ENCODE measurements around the gene NINJ2. TPM values are rescaled to one million over a fixed set of nuclear protein-coding genes. Genes with fewer than 3 reads are reported as not detected.

Gene NINJ2
- total and polyA plus RNA-seq, 9 donors, result 0.48 to 3.4 (median 1.4) TPM; not detected in 2

DNA sequence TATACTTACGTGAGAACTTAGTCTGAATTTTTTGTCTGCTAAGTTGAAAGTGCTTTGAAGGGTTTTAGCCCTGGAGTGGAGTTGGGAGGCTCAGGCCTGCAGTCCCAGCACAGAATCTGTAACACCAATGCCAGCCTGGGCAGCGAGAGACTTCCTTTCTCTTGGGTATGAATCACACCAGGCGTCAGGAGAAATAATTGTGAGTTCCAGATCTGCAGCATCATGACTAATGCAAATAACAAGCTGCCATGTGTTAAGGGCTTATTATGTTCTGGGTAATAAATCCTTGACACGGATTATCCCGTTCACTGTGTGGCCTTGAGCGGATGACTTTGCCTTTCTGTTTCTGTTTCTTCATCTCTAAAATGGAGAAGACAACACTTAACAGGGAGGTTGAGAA lies 132.9 kb downstream of the NINJ2 start:
- Histone ChIP-seq H3K27me3 (no peaks in the 10 kb centered on the region), H3K27ac (no peak overlapping the region), H3K9me3 (no peaks in the 10 kb centered on the region), H3K4me1 (ENCODE audit: insufficient read depth) (no peaks in the 10 kb centered on the region), H3K4me3 (no peak overlapping the region), H3K36me3 (no peaks in the 10 kb centered on the region)
- intact Hi-C loops (cut with DNase I), result no loop called here
- 82 to 93% (median 86%) methylated on average over 6 of the region's 6 CpGs for WGBS, 3 donors
- TF ChIP-seq EP300 (IDR thresholded peaks at IDR 0.05) (no peak), POLR2A (IDR thresholded peaks at IDR 0.05) (no peak)
- TF ChIP-seq, protein P1, sequence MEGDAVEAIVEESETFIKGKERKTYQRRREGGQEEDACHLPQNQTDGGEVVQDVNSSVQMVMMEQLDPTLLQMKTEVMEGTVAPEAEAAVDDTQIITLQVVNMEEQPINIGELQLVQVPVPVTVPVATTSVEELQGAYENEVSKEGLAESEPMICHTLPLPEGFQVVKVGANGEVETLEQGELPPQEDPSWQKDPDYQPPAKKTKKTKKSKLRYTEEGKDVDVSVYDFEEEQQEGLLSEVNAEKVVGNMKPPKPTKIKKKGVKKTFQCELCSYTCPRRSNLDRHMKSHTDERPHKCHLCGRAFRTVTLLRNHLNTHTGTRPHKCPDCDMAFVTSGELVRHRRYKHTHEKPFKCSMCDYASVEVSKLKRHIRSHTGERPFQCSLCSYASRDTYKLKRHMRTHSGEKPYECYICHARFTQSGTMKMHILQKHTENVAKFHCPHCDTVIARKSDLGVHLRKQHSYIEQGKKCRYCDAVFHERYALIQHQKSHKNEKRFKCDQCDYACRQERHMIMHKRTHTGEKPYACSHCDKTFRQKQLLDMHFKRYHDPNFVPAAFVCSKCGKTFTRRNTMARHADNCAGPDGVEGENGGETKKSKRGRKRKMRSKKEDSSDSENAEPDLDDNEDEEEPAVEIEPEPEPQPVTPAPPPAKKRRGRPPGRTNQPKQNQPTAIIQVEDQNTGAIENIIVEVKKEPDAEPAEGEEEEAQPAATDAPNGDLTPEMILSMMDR (IDR thresholded peaks at IDR 0.05), result no peak
- no peak for DNase-seq

DNA sequence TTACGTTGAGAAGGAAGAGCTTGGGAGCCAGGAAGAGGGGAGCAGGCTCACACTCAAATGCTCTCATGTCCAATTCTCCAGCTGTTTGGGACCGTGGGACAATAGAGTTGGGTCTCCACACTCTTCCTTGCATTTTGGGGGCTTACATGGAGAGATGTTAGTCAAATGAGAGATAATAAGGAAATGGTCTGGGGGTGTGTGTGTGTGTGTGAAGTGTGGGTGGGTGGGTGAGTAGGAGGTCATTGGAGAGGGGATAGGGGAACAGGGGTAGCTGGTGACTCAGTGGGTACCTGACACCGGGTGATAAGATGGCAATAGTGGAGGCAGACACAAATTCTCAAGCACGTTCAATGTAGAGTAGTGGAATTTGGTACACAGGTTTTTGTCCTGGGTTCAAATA lies 135.5 kb downstream of the NINJ2 start:
- WGBS, 3 donors, result 82 to 89% (median 89%) methylated on average over 4 of the region's 4 CpGs
- H3K4me3 ChIP-seq, result no peak overlapping the region

DNA sequence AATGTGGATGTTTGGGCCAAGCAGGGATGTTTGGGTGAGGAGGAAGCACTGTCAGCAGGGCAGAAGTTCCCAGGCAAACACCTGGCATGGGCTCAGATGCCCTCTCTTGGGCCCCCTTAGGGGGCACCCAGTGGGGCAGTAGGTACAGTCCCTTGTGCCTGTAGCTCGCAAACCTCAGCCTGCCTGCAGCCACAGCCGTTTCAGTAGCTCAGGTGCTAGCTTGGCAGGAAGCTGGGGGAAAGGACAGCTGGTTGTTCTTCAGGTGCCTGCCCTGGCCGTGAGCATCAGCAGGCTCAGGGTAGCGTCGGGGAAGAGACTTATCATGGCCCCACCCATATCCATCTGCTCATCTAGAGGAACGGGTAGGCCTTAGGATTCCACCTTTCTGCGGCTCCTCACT lies 136.0 kb downstream of the NINJ2 start:
- 80 to 90% (median 83%) methylated on average over 7 of the region's 7 CpGs for WGBS, 3 donors
- TF ChIP-seq EP300 (IDR thresholded peaks at IDR 0.05), result no peak
- TF ChIP-seq POLR2A (IDR thresholded peaks at IDR 0.05), result no peak
- TF ChIP-seq, protein P1 (IDR thresholded peaks at IDR 0.05), result no peak
- H3K9me3 ChIP-seq, result no peaks in the 10 kb centered on the region
- no peaks in the 10 kb centered on the region for H3K4me1 ChIP-seq (ENCODE audit: insufficient read depth)
- no peaks in the 10 kb centered on the region for H3K27me3 ChIP-seq
- DNase-seq, result no peak
- no peak overlapping the region for H3K4me3 ChIP-seq
- no peaks in the 10 kb centered on the region for H3K36me3 ChIP-seq
- intact Hi-C loops (cut with DNase I), result no loop called here
- H3K27ac ChIP-seq, result no peak overlapping the region

More for the DNA sequence above, 135.5 kb downstream of the NINJ2 start:
- TF ChIP-seq POLR2A (IDR thresholded peaks at IDR 0.05) (no peak), EP300 (IDR thresholded peaks at IDR 0.05) (no peak)
- TF ChIP-seq, protein P1 (IDR thresholded peaks at IDR 0.05), result no peak
- Histone ChIP-seq H3K4me1 (ENCODE audit: insufficient read depth) (no peaks in the 10 kb centered on the region), H3K27me3 (no peaks in the 10 kb centered on the region), H3K36me3 (no peaks in the 10 kb centered on the region), H3K9me3 (no peaks in the 10 kb centered on the region), H3K27ac (no peak overlapping the region)
- intact Hi-C loops (cut with DNase I), result no loop called here
- no peak for DNase-seq

DNA sequence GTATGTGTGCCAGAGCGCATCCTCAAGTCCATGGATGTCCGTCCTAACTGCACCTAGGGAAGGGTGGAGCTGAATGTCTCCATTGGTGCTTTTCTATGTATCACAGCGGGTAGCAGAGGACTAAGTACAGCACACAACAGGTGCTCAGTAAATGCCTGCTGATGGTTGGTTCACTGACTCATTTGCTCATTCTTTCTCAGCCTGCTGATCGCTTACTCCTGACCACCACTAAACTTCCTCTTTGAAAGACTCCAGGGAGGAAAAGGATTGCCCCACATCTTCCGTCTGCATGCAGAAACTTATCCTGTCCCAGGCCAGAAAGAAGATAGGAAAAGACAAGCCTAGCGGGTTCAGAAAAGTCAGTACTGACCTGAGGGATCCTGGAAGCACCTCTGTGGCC lies 137.2 kb downstream of the NINJ2 start:
- Histone ChIP-seq H3K36me3 (no peaks in the 10 kb centered on the region), H3K27ac (no peak overlapping the region), H3K9me3 (no peaks in the 10 kb centered on the region), H3K4me1 (ENCODE audit: insufficient read depth) (no peaks in the 10 kb centered on the region), H3K27me3 (no peaks in the 10 kb centered on the region), H3K4me3 (no peak overlapping the region)
- intact Hi-C loops (cut with DNase I), result no loop called here
- no peak for TF ChIP-seq POLR2A (IDR thresholded peaks at IDR 0.05)
- WGBS, 3 donors, result 87 to 96% (median 92%) methylated on average over 6 of the region's 6 CpGs
- DNase-seq, result no peak

DNA sequence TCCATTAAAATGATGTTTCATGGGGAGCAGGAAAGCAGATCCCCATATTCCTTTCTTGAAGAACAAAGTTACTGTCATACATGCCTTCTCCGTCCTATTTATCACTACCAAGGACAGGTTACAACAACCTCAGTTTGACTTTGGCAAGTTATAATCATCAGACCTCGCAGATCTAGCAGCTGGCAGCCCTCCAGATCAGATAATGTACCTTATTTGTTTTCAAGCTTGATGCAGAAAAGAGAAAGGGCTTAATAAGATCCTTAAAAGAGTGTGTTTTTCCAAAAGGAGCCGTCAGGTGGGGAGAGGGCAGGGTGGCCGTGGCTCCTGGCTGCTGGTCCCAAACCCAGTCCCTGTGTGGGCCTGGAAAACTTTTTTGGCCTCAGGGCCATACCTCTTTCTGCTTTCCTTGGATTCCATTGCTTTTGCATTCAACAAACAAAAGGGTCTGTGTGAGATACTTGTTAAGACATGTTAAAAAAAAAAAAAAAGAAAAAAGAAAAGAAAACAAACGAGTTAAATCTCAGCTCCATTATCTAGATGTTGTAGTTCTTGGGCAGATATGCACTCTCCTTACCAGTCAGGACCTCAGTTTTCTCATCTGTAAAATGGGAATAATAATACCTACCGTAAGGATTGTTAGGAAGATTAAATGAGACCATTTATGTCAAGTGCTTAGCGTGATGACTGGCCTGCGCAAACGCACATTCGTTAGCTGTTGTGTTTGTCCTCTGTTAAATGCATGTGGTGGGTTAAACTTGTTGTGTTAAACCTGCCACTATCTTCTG lies 138.9 kb downstream of the NINJ2 start:
- Histone ChIP-seq H3K27me3 (no peaks in the 10 kb centered on the region), H3K4me1 (ENCODE audit: insufficient read depth) (no peaks in the 10 kb centered on the region), H3K27ac (no peak overlapping the region), H3K4me3 (no peak overlapping the region), H3K36me3 (no peaks in the 10 kb centered on the region), H3K9me3 (no peaks in the 10 kb centered on the region)
- DNase-seq, result no peak
- intact Hi-C loops (cut with DNase I), result no loop called here
- WGBS, 3 donors, result 69 to 76% (median 71%) methylated on average over 10 of the region's 10 CpGs
- TF ChIP-seq EP300 (IDR thresholded peaks at IDR 0.05), result no peak
- TF ChIP-seq POLR2A (IDR thresholded peaks at IDR 0.05), result no peak
- TF ChIP-seq, protein P1 (IDR thresholded peaks at IDR 0.05), result no peak

Measured in ovary (tissue), 9 donors.